Tibial artery (tissue), 4 donors: ENCODE results near the gene TOGARAM2.

Experiments used
- DNase-seq, 2 donors: peaks; one replicate each; pipeline ENCODE4 v3.0.0-alpha.2; 2019
- H3K27ac ChIP-seq, 2 donors: fragments of 200-600 bp; sonication (generic) in 1 of 2; 1 replicate in 1 of 2; 2 replicates in 1 of 2; pipeline ENCODE4 v1.5.1; 2018 to 2019; ENCODE audit warnings: mild to moderate bottlenecking in 1 of 2
- H3K27me3 ChIP-seq, 2 donors: fragments of 200-600 bp; sonication (generic) in 1 of 2; one replicate each; pipeline versions ENCODE4 v1.5.1 to v1.6.0; 2016 to 2019
- H3K36me3 ChIP-seq, 3 donors: fragments of 200-600 bp; sonication (generic) in 2 of 3; one replicate each; pipeline ENCODE4 v1.5.1; 2016 to 2019; ENCODE audit warnings: mild to moderate bottlenecking in 2 of 3
- H3K4me1 ChIP-seq, 4 donors: fragments of 200-600 bp; sonication (generic) in 2 of 4; 1 replicate in 3 of 4; 2 replicates in 1 of 4; pipeline ENCODE4 v1.5.1; 2016 to 2019
- H3K4me3 ChIP-seq, 2 donors: fragments of 200-600 bp; sonication (generic) in 1 of 2; 1 replicate in 1 of 2; 2 replicates in 1 of 2; pipeline ENCODE4 v1.5.1; 2018 to 2019; ENCODE audit warnings: mild to moderate bottlenecking in 2 of 2
- H3K9me3 ChIP-seq, 3 donors: fragments of 200-600 bp; sonication (generic) in 1 of 3; one replicate each; pipeline ENCODE4 v1.5.1; 2016 to 2019
- intact Hi-C: fragments of 100-400 bp; cut with DNase I; formaldehyde crosslinking; loops from one replicate; pipeline ENCODE4 v1.15.0; 2023; ENCODE audit warnings: low total_unique reads
- TF ChIP-seq, protein P1 (sequence below), 2 experiments: fragments of 200-600 bp in 1 of 2; fragments of 450-650 bp in 1 of 2; IDR thresholded peaks; one replicate each; pipeline ENCODE4 v1.5.1; 2017 to 2019; ENCODE audit warnings: antibody characterized with exemption in 2 of 2, mild to moderate bottlenecking in 1 of 2, moderate library complexity in 1 of 2

Gene TOGARAM2

DNA sequence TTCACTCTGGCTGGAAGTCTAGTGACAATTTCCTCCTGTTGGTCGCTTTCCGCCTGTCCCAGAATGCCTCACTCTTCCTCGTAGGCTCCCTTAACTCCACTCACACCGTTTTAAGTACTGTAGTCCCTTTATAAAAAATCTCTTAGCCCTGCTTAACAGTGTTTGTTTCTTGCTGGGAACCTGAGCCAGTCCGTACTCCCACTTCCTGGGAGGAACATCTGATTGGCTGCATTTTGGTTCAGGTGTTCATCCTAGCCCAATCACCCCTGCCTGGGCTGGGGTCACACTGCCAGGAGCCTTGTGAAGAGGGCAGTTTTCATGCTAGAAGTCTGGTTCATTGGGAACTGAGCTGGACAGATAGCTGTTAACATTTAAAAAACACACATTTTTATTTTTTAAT, 25.6 kb upstream of the TOGARAM2 start:
- Histone ChIP-seq H3K4me1 (peaks cover 0 to 14% (median 0%) of the 10 kb centered on the region in 4 donors), H3K27ac (no peak overlapping the region), H3K4me3 (no peak overlapping the region), H3K27me3 (no peaks in the 10 kb centered on the region), H3K9me3 (no peaks in the 10 kb centered on the region), H3K36me3 (no peaks in the 10 kb centered on the region)
- intact Hi-C loops: no loop called here
- no peak for DNase-seq
- TF ChIP-seq, protein P1, sequence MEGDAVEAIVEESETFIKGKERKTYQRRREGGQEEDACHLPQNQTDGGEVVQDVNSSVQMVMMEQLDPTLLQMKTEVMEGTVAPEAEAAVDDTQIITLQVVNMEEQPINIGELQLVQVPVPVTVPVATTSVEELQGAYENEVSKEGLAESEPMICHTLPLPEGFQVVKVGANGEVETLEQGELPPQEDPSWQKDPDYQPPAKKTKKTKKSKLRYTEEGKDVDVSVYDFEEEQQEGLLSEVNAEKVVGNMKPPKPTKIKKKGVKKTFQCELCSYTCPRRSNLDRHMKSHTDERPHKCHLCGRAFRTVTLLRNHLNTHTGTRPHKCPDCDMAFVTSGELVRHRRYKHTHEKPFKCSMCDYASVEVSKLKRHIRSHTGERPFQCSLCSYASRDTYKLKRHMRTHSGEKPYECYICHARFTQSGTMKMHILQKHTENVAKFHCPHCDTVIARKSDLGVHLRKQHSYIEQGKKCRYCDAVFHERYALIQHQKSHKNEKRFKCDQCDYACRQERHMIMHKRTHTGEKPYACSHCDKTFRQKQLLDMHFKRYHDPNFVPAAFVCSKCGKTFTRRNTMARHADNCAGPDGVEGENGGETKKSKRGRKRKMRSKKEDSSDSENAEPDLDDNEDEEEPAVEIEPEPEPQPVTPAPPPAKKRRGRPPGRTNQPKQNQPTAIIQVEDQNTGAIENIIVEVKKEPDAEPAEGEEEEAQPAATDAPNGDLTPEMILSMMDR (IDR thresholded peaks at IDR 0.05): no peak

- no peak for DNase-seq
- no peaks in the 10 kb centered on the region for H3K9me3 ChIP-seq
- TF ChIP-seq, protein P1 (IDR thresholded peaks at IDR 0.05): peak in 1 of 2 experiments; percentile 9
- H3K4me1 ChIP-seq: peaks cover 0 to 14% (median 0%) of the 10 kb centered on the region in 4 donors
- peak overlapping the region in 1 of 2 donors; percentile 9 for H3K4me3 ChIP-seq
- no peaks in the 10 kb centered on the region for H3K27me3 ChIP-seq
- H3K36me3 ChIP-seq: no peaks in the 10 kb centered on the region
- no peak overlapping the region for H3K27ac ChIP-seq
- intact Hi-C loops: no loop called here
Observed at GRCh38 chr2:28956415-28956826, 24.7 kb upstream of the TOGARAM2 start.

DNA sequence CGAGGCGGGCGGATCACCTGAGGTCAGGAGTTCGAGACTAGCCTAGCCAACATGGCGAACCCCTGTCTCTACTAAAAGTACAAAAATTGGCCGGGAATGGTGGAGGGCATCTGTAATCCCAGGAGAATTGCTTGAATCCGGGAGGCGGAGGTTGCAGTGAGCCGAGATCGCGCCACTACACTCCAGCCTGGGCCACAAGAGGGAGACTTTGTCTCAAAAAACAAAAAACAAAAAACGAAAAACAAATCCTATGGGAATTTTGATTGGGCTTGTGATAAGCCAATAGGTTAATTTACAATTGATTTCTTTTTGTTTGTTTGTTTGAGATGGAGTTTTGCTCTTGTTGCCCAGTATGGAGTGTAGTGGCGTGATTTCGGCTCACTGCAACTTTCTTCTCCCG, 24.2 kb upstream of the TOGARAM2 start:
- TF ChIP-seq, protein P1 (IDR thresholded peaks at IDR 0.05): no peak
- H3K4me3 ChIP-seq: peak overlapping the region in 1 of 2 donors; percentile 9
- no peaks in the 10 kb centered on the region for H3K36me3 ChIP-seq
- H3K4me1 ChIP-seq: peaks cover 0 to 14% (median 0%) of the 10 kb centered on the region in 4 donors
- intact Hi-C loops: no loop called here
- no peaks in the 10 kb centered on the region for H3K9me3 ChIP-seq
- no peak overlapping the region for H3K27ac ChIP-seq
- DNase-seq: no peak
- H3K27me3 ChIP-seq: no peaks in the 10 kb centered on the region

DNA sequence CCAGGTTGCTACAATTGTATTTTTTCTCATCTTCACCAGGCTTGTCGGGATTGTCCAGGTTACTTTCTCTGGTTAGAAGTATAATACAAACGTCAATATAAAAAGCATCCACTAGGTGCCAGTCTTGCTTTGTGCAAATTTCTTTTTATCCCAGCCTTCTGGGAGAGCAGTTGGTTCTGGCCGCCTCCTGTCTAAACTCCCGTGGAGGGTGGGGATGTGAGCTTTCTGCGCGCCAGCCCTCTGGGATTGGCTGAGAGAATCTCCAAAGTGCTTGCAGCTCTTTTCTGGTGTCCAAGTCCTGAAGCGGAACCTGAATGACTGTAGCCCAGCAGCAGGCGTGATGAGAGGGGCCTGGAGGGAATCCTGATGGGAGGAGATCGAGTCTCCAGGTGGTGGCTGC, 22.4 kb upstream of the TOGARAM2 start:
- DNase-seq: peak in 1 of 2 donors; percentile 48
- Histone ChIP-seq H3K4me1 (peaks cover 0 to 11% (median 0%) of the 10 kb centered on the region in 4 donors), H3K4me3 (no peak overlapping the region), H3K36me3 (no peaks in the 10 kb centered on the region), H3K27ac (no peak overlapping the region), H3K9me3 (no peaks in the 10 kb centered on the region), H3K27me3 (no peaks in the 10 kb centered on the region)
- TF ChIP-seq, protein P1 (IDR thresholded peaks at IDR 0.05): peak; percentile 76 to 81
- intact Hi-C loops: loop anchor here (2.0 kb wide), 1 partner anchor 238 kb away; no protein-coding TSS in a partner anchor

GRCh38 chr2:28960401-28960800, 20.7 kb upstream of the TOGARAM2 start:
- Histone ChIP-seq H3K27me3 (no peaks in the 10 kb centered on the region), H3K27ac (no peak overlapping the region), H3K4me1 (peaks cover 0 to 11% (median 0%) of the 10 kb centered on the region in 4 donors), H3K4me3 (no peak overlapping the region), H3K9me3 (no peaks in the 10 kb centered on the region), H3K36me3 (no peaks in the 10 kb centered on the region)
- DNase-seq: no peak
- intact Hi-C loops: no loop called here
- TF ChIP-seq, protein P1 (IDR thresholded peaks at IDR 0.05): no peak

DNA sequence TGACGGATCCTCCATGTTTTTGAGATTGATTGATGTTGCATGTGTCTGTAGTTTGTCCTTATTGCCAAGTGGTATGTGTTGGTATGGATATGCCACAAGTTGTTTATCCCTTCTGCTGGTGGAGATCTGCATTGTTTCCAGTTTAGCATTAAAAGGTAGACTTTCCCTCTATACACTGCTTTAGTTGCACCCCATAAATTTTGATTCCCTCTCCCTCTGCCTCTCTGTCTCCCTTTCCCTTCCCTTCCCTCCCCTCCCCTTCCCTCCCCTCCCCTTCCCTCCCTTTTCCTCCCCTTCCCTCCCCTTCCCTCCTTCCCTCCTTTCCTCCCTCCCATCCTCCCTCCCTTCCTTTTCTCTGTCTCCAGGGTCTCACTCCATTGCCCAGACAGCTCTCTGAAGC, 18.6 kb upstream of the TOGARAM2 start:
- H3K4me3 ChIP-seq: no peak overlapping the region
- DNase-seq: no peak
- no peaks in the 10 kb centered on the region for H3K36me3 ChIP-seq
- H3K27me3 ChIP-seq: no peaks in the 10 kb centered on the region
- no peaks in the 10 kb centered on the region for H3K9me3 ChIP-seq
- TF ChIP-seq, protein P1 (IDR thresholded peaks at IDR 0.05): no peak
- peaks cover 0 to 4% (median 0%) of the 10 kb centered on the region in 4 donors for H3K4me1 ChIP-seq
- intact Hi-C loops: no loop called here
- H3K27ac ChIP-seq: no peak overlapping the region
